ENCODE results near the gene PIGO. TPM values are rescaled to one million over a fixed set of nuclear protein-coding genes. Genes with fewer than 3 reads are reported as not detected.

The PIGO gene
- total and polyA plus RNA-seq, 10 of the 15 experiments (the other 5 are each of a cell fraction or from before 2014, with no cell fraction given): 8.2 to 23.3 (median 18.4) TPM

- ChIA-PET RAD21 (ENCODE audit: unreplicated experiment) (no interaction called here), CTCF (interaction anchor here (1.1 to 1.5 kb wide), 2 partner anchors 10 to 498 kb away, joined by 3 read pairs; partner anchors contain the start of gene ATOSB), SMC1A (ENCODE audit: uncharacterized antibody, unreplicated experiment) (interaction anchor here (0.9 to 1.5 kb wide), 2 partner anchors 9 to 10 kb away, joined by 3 to 4 read pairs; partner anchors contain the start of genes ATOSB and PIGO), POLR2A (no interaction called here)
- peaks cover 14% of the 10 kb centered on the region for H3K79me2 ChIP-seq (ENCODE audit: control insufficient read depth, insufficient read depth, low read length)
- peaks cover 6% of the 10 kb centered on the region for H3K4me1 ChIP-seq (ENCODE audit: control insufficient read depth, insufficient read depth, low read length)
- H4K20me1 ChIP-seq (ENCODE audit: control insufficient read depth, insufficient read depth): no peaks in the 10 kb centered on the region
- no peaks in the 10 kb centered on the region for H3K27me3 ChIP-seq (replicated peaks in 1 of 2; ENCODE audit: control insufficient read depth in 2 of 2, insufficient read depth in 2 of 2, low read length in 1 of 2)
- 77% methylated on average over 13 of the region's 13 CpGs for WGBS (ENCODE audit: insufficient coverage, insufficient replicate concordance, low lambda C conversion rate, missing lambda C conversion rate)
- H3K9ac ChIP-seq (ENCODE audit: control insufficient read depth, insufficient read depth, low read length): no peak overlapping the region
- no peak for TF ChIP-seq POLR2A (IDR thresholded peaks at IDR 0.05; ENCODE audit: low read depth, low read length)
- TF ChIP-seq SREBF2 (IDR thresholded peaks at IDR 0.05; ENCODE audit: low read length): no peak
- TF ChIP-seq, protein P1, sequence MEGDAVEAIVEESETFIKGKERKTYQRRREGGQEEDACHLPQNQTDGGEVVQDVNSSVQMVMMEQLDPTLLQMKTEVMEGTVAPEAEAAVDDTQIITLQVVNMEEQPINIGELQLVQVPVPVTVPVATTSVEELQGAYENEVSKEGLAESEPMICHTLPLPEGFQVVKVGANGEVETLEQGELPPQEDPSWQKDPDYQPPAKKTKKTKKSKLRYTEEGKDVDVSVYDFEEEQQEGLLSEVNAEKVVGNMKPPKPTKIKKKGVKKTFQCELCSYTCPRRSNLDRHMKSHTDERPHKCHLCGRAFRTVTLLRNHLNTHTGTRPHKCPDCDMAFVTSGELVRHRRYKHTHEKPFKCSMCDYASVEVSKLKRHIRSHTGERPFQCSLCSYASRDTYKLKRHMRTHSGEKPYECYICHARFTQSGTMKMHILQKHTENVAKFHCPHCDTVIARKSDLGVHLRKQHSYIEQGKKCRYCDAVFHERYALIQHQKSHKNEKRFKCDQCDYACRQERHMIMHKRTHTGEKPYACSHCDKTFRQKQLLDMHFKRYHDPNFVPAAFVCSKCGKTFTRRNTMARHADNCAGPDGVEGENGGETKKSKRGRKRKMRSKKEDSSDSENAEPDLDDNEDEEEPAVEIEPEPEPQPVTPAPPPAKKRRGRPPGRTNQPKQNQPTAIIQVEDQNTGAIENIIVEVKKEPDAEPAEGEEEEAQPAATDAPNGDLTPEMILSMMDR (IDR thresholded peaks at IDR 0.05 in 2 of 3, conservative IDR thresholded peaks at IDR 0.05 in 1 of 3; ENCODE audit: control insufficient read depth in 2 of 3, extremely low read depth in 1 of 3, insufficient read depth in 1 of 3, low read depth in 3 of 3, low read length in 3 of 3): no peak
- no peak for TF ChIP-seq YBX1 (IDR thresholded peaks at IDR 0.05)
- no peak for TF ChIP-seq ZZZ3 (IDR thresholded peaks at IDR 0.05; ENCODE audit: control insufficient read depth, insufficient read length, low read depth)
- no peak for TF ChIP-seq ZNF207 (IDR thresholded peaks at IDR 0.05; ENCODE audit: borderline replicate concordance)
- TF ChIP-seq STAT3 (IDR thresholded peaks at IDR 0.05; ENCODE audit: low read depth, low read length): no peak
- TF ChIP-seq BRCA1 (IDR thresholded peaks at IDR 0.05; ENCODE audit: low read depth, low read length): no peak
- TF ChIP-seq RUNX3 (IDR thresholded peaks at IDR 0.05; ENCODE audit: low read length): no peak
- TF ChIP-seq, protein P2, sequence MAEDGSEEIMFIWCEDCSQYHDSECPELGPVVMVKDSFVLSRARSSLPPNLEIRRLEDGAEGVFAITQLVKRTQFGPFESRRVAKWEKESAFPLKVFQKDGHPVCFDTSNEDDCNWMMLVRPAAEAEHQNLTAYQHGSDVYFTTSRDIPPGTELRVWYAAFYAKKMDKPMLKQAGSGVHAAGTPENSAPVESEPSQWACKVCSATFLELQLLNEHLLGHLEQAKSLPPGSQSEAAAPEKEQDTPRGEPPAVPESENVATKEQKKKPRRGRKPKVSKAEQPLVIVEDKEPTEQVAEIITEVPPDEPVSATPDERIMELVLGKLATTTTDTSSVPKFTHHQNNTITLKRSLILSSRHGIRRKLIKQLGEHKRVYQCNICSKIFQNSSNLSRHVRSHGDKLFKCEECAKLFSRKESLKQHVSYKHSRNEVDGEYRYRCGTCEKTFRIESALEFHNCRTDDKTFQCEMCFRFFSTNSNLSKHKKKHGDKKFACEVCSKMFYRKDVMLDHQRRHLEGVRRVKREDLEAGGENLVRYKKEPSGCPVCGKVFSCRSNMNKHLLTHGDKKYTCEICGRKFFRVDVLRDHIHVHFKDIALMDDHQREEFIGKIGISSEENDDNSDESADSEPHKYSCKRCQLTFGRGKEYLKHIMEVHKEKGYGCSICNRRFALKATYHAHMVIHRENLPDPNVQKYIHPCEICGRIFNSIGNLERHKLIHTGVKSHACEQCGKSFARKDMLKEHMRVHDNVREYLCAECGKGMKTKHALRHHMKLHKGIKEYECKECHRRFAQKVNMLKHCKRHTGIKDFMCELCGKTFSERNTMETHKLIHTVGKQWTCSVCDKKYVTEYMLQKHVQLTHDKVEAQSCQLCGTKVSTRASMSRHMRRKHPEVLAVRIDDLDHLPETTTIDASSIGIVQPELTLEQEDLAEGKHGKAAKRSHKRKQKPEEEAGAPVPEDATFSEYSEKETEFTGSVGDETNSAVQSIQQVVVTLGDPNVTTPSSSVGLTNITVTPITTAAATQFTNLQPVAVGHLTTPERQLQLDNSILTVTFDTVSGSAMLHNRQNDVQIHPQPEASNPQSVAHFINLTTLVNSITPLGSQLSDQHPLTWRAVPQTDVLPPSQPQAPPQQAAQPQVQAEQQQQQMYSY (CRISPR knock-in tag; IDR thresholded peaks at IDR 0.05): no peak
- TF ChIP-seq NRF1 (conservative IDR thresholded peaks at IDR 0.05; ENCODE audit: low read depth, low read length): no peak
- DNase-seq (ENCODE audit: low read depth, low spot score) (no peak), ATAC-seq (no peak), FAIRE-seq (no peak)
- no peak overlapping the region for H3K4me3 ChIP-seq
- BruUV-seq (replicated peaks): no TSS peak
- in situ Hi-C loops (cut with MboI) (loop anchor here (10.0 kb wide), 2 partner anchors 629 to 709 kb away; partner anchors contain the start of genes CREB3, HINT2, SPAG8 and TLN1), intact Hi-C loops (cut with micrococcal nuclease; ENCODE audit: unreplicated experiment) (no loop called here)
- H3K4me2 ChIP-seq (ENCODE audit: control insufficient read depth, insufficient read depth): no peak overlapping the region
- no peaks in the 10 kb centered on the region for H3K9me3 ChIP-seq (replicated peaks; ENCODE audit: control insufficient read depth, insufficient read depth, low read length)
- no peak overlapping the region for H3K27ac ChIP-seq (ENCODE audit: control insufficient read depth, insufficient read depth)
- peaks cover 2 to 5% of the 10 kb centered on the region in 2 experiments; a peak in 3 of 4 replicates for H3K36me3 ChIP-seq (ENCODE audit: control insufficient read depth in 2 of 2, insufficient read depth in 2 of 2, low read length in 1 of 2)
- no peak overlapping the region for H2AFZ ChIP-seq (ENCODE audit: control insufficient read depth, low read depth, low read length)
Observed at GRCh38 chr9:35105571-35106342, 9.4 kb upstream of the PIGO start.
